Activated CD4-positive, alpha-beta T cell treated with anti-CD3 and anti-CD28 coated beads, Interleukin-2, amount 50 U/mL, for 1 hour (primary cell): ENCODE results near the gene CAMSAP2.
A peak's percentile ranks its signal among the peaks of the same experiment; 100 is the strongest.
"Not testable (repeated sequence)": the region's sequence is repeated elsewhere in the genome, so short reads cannot be mapped to it uniquely, and the experiment has no call there.

Experiments used
- DNase-seq: peaks from one replicate; pipeline ENCODE4 v3.0.0-alpha.2; 2020

The CAMSAP2 gene

DNA sequence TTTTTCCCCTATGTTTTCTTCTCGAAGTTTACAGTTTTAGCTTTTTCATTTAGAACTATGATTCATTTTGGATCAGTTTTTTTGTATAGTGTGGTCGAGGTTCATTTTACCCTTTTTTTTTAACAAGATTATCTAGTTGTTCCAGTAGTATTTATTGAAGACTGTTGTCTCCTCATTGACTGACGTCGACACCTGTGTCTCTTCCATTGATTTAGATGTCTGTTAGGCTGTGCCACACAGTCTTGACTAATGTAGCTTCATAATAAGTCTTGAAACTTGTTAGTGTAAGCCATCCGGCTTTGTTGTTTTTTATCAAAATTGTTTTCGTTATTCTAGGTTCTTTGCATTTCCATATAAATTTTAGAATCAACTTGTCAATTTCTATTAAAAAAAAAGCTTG is 45.2 kb downstream of the CAMSAP2 start:
- no peak for DNase-seq

GRCh38 chr1:200784576-200784975 is 45.9 kb downstream of the CAMSAP2 start:
- no peak for DNase-seq

GRCh38 chr1:200786788-200787187 is 48.1 kb downstream of the CAMSAP2 start:
- no peak for DNase-seq

DNA sequence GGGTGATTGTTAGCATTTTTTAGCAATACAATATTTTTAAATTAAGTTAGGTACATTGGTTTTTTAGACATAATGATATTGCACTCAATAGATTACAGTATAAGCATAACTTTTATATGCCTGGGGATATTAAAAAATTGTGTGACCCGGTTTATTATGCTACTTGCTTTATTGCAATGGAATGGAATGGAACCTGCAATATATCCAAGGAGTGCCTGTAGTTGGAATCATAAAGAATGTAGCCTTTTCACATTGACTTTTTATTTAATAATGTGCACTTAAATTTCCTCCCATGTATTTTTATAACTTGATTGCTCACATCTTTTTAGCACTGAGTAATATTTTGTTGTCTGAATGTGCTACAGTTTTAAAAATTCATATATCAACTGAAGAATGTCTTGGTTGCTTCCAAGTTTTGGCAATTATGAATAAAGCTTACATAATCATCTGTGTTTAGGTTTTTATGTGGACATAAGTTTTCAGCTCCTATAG is 49.2 kb downstream of the CAMSAP2 start:
- DNase-seq, result no peak

DNA sequence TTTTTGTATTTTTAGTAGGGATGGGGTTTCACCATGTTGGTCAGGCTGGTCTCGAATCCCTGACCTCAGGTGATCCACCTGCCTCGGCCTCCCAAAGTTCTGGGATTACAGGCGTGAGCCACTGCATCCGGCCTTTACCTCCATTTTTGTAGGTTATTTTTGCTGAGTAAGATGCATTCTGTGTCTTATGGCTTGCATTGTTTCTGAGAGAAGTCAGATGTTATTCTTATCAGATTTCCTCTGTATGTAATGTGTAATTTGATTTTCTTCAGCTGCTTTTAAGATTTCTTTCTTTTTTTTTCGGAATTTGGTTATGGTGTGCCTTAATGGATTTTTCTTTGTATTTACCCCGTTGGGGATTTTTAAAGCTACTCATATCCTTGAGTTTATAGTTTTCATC is 52.3 kb downstream of the CAMSAP2 start:
- not testable (repeated sequence) for DNase-seq

GRCh38 chr1:200793677-200794076 is 55.0 kb downstream of the CAMSAP2 start:
- DNase-seq, result no peak

- DNase-seq, result no peak
Observed at GRCh38 chr1:200794506-200795065, 55.9 kb downstream of the CAMSAP2 start.

- DNase-seq, result no peak
Observed at GRCh38 chr1:200795156-200795555, 56.5 kb downstream of the CAMSAP2 start.

DNA sequence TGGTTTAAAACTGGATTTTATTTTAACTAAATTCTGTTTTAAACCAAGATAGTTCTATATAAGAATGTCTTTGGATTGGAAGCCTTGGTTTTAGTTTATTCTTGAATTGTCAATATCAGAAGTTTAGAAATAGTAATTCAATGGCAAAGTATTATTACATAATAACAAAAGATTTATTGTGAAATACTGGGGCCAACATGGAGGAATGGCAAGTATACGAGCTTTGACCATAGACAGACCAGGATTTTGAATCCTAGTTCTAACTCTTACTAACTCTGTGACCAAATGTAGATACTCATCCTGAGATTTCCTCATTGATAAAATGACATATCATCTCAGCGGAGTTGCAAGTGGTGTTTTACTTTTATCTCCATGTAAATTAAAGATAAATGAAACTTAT is 63.3 kb downstream of the CAMSAP2 start:
- no peak for DNase-seq

DNA sequence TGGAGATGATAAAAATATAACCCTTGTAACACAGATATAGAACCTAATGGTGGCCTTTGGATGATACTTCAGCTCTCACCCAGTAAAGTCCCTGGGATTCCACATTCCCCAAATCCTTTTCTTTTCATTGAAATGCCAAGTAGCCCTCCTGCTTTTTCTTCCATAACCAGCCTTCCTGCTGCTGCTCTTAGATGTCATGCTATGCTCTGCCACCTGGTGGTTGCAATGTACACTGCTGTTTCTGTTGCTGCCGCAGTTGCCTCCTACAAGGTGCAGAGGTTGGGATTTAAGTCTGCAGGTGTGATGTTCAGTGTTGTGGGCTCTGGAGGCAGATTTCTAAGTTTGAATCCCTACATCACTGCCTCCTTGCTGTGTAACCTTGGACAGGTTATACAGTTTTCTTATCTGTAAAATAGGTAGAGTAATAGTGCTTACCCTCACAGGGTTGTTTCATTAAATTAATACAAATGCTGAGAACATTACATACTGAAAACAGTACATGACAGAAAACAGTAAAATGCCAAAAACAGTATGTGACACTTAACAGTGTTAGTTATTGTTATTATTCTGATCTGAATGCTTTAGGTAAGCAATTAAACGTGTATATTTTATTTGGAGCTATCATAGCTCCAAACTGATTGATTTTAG is 64.3 kb downstream of the CAMSAP2 start:
- DNase-seq, result peak; percentile 75

DNA sequence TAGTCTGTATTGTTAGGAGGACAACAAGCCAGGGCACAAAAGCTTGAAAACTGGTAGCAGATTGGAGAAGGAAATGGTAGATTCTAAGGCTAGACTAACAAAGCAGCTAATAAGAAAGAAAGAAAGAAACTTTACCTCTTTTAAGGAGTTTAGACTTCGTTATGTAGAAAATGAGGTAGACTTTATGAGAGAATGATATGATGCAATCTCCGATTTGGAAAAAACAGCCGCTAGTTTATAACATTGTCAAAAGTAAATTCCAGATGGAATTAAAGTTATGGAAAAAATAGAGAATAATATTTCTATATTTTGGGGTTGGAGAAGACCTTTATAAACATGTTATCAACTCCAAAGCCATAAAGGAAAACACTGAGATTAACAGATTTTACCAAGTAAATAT is 67.0 kb downstream of the CAMSAP2 start:
- DNase-seq, result no peak

DNA sequence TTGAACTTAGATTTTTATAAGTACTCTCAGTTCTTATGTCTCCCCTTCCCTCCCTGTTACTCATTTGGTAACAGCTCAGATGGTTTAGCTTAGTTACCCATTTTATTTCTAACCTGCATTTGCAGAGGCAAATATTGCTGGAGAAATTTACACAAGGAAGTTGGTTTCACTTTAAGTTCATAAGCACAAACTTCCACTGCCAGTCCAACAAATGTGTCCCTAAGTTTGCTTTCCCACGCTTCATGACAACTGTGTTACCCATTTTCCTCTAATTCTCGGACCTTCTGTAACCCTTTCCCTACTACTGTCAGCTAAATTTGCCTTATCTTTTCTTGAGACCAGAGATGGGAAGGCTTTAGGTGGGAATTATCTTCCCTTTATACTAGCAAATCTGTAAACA is 70.2 kb downstream of the CAMSAP2 start:
- no peak for DNase-seq

DNA sequence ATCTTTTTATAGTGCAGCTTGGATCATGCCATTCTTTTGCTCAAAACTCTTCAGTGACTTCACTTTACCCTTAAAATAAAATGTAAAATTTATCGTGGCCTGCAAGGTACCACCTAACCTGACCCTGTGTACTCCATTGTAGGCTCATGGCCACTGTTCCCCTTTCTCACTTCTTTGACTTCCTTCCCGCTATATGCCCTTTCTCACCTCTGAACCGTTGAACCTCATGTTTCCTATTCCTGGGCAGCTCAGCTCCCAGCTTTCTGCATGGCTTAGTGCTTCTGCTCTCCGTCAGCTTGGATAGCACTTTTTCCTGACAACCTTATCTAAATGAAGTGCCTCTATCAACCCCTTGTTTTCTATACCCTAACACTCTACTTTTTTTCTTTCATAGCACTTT is 73.0 kb downstream of the CAMSAP2 start:
- no peak for DNase-seq

- DNase-seq, result not testable (repeated sequence)
Observed at GRCh38 chr1:200816624-200817224, 78.0 kb downstream of the CAMSAP2 start.

DNA sequence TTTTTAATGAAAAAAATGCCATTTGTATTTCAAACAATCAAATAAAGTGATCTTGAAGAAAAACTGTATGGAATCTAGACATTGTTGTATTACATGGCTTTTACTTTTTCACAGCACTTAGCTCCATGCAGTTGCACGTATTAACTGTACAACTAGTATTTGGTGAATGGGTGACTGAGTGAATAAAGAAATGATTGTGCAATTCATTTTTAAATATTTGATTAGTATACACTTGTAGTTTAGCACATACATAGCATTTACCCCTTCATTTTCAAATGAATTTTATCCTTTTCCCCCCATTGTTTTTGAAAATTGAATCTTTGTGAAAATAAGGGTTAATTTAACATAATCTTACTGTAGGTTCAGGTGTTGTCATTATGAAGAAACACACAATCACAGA is 79.6 kb downstream of the CAMSAP2 start:
- DNase-seq, result no peak

DNA sequence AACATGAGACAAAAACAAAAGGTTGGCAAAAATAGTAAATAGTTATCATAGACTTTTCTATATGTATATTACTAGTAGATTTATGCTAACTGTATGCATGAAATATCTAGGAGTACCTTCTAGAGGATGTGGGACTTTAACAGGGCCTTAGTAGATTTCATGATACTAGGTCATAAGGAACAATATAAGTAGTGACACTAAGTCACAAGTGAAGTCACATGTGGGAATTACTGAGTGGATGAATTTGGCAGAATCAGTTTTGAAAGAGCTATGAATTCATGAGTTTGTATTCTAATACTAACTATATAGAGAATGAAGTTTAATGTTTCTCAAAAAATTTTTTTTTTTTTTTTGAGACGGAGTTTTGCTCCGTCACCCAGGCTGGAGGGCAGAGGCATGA is 81.0 kb downstream of the CAMSAP2 start:
- DNase-seq, result no peak

GRCh38 chr1:200831091-200831490 is 92.4 kb downstream of the CAMSAP2 start:
- DNase-seq, result no peak

GRCh38 chr1:200834383-200834782 is 95.7 kb downstream of the CAMSAP2 start:
- no peak for DNase-seq

DNA sequence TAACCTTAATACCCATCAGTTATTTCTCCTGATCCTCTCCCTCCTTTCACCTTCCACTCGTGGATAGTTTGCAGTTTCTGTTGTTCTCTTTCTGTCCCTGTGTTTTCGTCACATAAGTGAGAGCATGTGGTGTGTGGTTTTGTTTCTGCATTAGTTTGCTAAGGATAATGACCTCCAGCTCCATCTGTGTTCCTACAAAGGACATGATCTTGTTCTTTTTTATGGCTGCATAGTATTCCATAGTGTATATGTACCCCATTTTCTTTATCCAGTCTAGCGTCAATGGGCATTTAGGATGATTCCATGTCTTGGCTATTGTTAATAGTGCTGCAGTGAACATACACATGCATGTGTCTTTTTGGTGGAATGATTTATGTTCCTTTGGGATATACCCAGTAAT is 97.5 kb downstream of the CAMSAP2 start:
- DNase-seq, result no peak

GRCh38 chr1:200837931-200838571 is 99.4 kb downstream of the CAMSAP2 start:
- no peak for DNase-seq

GRCh38 chr1:200838676-200839445 is 100.2 kb downstream of the CAMSAP2 start:
- DNase-seq, result no peak

- DNase-seq, result no peak
Observed at GRCh38 chr1:200845360-200845759, 106.7 kb downstream of the CAMSAP2 start.

- no peak for DNase-seq
Observed at GRCh38 chr1:200846398-200846797, 107.7 kb downstream of the CAMSAP2 start.
